ENCODE results near the gene PROCR.

The PROCR gene

DNA sequence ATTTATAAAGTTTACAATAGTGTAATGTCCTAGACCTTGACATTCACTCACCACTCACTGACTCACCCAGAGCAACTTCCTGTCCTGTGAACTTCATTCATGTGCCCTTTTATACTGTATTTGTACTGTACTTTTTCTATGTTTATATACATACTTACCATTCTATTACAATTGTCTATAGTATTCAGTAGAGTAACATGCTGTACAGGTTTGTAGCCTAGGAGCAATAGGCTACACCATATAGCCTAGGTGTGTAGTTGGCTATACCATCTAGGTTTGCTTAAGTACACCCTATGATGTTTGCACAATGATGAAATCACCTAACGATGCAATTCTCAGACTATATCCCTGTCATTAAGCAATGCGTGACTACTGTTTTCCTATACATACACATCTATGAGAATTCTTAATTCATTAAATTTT is 42.2 kb upstream of the PROCR start:
- peak; percentile 61; the same call in 2 of the 3 replicates for ATAC-seq
- TF ChIP-seq ZNF70 (CRISPR knock-in tag; IDR thresholded peaks at IDR 0.05) (no peak), RARB (CRISPR knock-in tag; IDR thresholded peaks at IDR 0.05) (no peak), ZFP3 (CRISPR knock-in tag; IDR thresholded peaks at IDR 0.05) (no peak), ZNF8 (CRISPR knock-in tag; IDR thresholded peaks at IDR 0.05) (no peak), ZNF565 (CRISPR knock-in tag; conservative IDR thresholded peaks at IDR 0.05; ENCODE audit: low read depth) (no peak), SNAI2 (CRISPR knock-in tag; IDR thresholded peaks at IDR 0.05) (no peak), ARNTL (CRISPR knock-in tag; IDR thresholded peaks at IDR 0.05; ENCODE audit: borderline replicate concordance, low read depth) (no peak), ISL1 (CRISPR knock-in tag; IDR thresholded peaks at IDR 0.05) (no peak), ZC3H10 (CRISPR knock-in tag; IDR thresholded peaks at IDR 0.05) (no peak), OSR1 (CRISPR knock-in tag; IDR thresholded peaks at IDR 0.05) (no peak), TCF4 (CRISPR knock-in tag; IDR thresholded peaks at IDR 0.05; ENCODE audit: borderline replicate concordance) (no peak)
- TF ChIP-seq, protein P1, sequence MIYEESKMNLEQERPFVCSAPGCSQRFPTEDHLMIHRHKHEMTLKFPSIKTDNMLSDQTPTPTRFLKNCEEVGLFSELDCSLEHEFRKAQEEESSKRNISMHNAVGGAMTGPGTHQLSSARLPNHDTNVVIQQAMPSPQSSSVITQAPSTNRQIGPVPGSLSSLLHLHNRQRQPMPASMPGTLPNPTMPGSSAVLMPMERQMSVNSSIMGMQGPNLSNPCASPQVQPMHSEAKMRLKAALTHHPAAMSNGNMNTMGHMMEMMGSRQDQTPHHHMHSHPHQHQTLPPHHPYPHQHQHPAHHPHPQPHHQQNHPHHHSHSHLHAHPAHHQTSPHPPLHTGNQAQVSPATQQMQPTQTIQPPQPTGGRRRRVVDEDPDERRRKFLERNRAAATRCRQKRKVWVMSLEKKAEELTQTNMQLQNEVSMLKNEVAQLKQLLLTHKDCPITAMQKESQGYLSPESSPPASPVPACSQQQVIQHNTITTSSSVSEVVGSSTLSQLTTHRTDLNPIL (CRISPR knock-in tag; IDR thresholded peaks at IDR 0.05; ENCODE audit: low read depth) = no peak
- TF ChIP-seq, protein P2, sequence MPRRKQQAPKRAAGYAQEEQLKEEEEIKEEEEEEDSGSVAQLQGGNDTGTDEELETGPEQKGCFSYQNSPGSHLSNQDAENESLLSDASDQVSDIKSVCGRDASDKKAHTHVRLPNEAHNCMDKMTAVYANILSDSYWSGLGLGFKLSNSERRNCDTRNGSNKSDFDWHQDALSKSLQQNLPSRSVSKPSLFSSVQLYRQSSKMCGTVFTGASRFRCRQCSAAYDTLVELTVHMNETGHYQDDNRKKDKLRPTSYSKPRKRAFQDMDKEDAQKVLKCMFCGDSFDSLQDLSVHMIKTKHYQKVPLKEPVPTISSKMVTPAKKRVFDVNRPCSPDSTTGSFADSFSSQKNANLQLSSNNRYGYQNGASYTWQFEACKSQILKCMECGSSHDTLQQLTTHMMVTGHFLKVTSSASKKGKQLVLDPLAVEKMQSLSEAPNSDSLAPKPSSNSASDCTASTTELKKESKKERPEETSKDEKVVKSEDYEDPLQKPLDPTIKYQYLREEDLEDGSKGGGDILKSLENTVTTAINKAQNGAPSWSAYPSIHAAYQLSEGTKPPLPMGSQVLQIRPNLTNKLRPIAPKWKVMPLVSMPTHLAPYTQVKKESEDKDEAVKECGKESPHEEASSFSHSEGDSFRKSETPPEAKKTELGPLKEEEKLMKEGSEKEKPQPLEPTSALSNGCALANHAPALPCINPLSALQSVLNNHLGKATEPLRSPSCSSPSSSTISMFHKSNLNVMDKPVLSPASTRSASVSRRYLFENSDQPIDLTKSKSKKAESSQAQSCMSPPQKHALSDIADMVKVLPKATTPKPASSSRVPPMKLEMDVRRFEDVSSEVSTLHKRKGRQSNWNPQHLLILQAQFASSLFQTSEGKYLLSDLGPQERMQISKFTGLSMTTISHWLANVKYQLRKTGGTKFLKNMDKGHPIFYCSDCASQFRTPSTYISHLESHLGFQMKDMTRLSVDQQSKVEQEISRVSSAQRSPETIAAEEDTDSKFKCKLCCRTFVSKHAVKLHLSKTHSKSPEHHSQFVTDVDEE (CRISPR knock-in tag; IDR thresholded peaks at IDR 0.05) = no peak
- TF ChIP-seq, protein P3, sequence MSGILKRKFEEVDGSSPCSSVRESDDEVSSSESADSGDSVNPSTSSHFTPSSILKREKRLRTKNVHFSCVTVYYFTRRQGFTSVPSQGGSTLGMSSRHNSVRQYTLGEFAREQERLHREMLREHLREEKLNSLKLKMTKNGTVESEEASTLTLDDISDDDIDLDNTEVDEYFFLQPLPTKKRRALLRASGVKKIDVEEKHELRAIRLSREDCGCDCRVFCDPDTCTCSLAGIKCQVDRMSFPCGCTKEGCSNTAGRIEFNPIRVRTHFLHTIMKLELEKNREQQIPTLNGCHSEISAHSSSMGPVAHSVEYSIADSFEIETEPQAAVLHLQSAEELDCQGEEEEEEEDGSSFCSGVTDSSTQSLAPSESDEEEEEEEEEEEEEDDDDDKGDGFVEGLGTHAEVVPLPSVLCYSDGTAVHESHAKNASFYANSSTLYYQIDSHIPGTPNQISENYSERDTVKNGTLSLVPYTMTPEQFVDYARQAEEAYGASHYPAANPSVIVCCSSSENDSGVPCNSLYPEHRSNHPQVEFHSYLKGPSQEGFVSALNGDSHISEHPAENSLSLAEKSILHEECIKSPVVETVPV (CRISPR knock-in tag; IDR thresholded peaks at IDR 0.05) = no peak
- TF ChIP-seq, protein P4, sequence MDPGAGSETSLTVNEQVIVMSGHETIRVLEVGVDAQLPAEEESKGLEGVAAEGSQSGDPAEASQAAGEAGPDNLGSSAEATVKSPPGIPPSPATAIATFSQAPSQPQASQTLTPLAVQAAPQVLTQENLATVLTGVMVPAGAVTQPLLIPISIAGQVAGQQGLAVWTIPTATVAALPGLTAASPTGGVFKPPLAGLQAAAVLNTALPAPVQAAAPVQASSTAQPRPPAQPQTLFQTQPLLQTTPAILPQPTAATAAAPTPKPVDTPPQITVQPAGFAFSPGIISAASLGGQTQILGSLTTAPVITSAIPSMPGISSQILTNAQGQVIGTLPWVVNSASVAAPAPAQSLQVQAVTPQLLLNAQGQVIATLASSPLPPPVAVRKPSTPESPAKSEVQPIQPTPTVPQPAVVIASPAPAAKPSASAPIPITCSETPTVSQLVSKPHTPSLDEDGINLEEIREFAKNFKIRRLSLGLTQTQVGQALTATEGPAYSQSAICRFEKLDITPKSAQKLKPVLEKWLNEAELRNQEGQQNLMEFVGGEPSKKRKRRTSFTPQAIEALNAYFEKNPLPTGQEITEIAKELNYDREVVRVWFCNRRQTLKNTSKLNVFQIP (CRISPR knock-in tag; IDR thresholded peaks at IDR 0.05; ENCODE audit: borderline replicate concordance, low read depth) = no peak

DNA sequence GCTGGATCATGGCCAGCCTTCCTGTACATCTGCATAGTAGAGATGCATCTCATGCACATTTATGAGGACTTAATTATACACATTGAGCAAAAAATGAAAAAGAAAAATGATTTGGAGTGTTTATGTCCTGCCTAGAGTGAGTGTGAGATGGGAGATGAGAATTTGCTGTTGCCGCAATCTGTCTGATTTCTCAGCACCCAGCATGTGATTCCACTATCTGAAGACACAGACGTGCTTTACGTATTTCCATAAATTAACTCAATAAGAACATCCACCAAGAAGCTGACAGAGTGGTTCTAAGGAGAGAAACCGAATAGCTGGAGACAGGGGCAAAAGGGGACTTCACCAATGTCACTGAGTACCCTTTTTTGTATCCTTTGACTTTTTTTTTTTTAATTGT is 39.9 kb upstream of the PROCR start:
- TF ChIP-seq TCF4 (CRISPR knock-in tag; IDR thresholded peaks at IDR 0.05; ENCODE audit: borderline replicate concordance) (no peak), ZFP30 (CRISPR knock-in tag; IDR thresholded peaks at IDR 0.05) (no peak), ZNF8 (CRISPR knock-in tag; IDR thresholded peaks at IDR 0.05) (no peak), BACH2 (CRISPR knock-in tag; IDR thresholded peaks at IDR 0.05; ENCODE audit: borderline replicate concordance) (no peak), OSR1 (CRISPR knock-in tag; IDR thresholded peaks at IDR 0.05) (no peak), ZC3H10 (CRISPR knock-in tag; IDR thresholded peaks at IDR 0.05) (no peak), CSDC2 (CRISPR knock-in tag; IDR thresholded peaks at IDR 0.05) (no peak), ISL1 (CRISPR knock-in tag; IDR thresholded peaks at IDR 0.05) (no peak), ZNF565 (CRISPR knock-in tag; conservative IDR thresholded peaks at IDR 0.05; ENCODE audit: low read depth) (no peak)
- TF ChIP-seq, protein P3 (CRISPR knock-in tag; IDR thresholded peaks at IDR 0.05) = no peak
- TF ChIP-seq, protein P5, sequence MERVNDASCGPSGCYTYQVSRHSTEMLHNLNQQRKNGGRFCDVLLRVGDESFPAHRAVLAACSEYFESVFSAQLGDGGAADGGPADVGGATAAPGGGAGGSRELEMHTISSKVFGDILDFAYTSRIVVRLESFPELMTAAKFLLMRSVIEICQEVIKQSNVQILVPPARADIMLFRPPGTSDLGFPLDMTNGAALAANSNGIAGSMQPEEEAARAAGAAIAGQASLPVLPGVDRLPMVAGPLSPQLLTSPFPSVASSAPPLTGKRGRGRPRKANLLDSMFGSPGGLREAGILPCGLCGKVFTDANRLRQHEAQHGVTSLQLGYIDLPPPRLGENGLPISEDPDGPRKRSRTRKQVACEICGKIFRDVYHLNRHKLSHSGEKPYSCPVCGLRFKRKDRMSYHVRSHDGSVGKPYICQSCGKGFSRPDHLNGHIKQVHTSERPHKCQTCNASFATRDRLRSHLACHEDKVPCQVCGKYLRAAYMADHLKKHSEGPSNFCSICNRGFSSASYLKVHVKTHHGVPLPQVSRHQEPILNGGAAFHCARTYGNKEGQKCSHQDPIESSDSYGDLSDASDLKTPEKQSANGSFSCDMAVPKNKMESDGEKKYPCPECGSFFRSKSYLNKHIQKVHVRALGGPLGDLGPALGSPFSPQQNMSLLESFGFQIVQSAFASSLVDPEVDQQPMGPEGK (CRISPR knock-in tag; IDR thresholded peaks at IDR 0.05; ENCODE audit: borderline replicate concordance) = no peak
- no peak for ATAC-seq

DNA sequence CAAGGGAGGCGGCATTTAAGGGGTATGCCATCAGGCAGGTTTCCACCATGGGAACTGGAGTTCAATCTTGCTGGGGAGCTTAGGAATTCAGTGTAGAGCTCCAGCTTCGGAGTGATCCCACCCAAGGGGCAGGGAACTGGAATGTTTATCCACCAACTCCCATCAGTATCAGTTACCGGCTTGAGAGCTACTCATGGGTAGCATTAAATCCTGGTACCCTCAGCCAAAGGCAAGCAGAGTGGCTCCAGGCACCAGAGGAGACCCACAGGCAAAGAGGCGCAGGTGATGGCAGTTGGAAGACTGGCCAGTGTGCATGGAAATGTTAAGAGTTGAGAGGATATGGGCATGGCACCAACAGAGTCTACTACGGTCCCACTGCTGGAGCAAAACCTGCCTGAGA is 38.8 kb upstream of the PROCR start:
- no peak for TF ChIP-seq SNAI2 (CRISPR knock-in tag; IDR thresholded peaks at IDR 0.05)
- no peak for TF ChIP-seq ZNF565 (CRISPR knock-in tag; conservative IDR thresholded peaks at IDR 0.05; ENCODE audit: low read depth)
- TF ChIP-seq, protein P1 (CRISPR knock-in tag; IDR thresholded peaks at IDR 0.05; ENCODE audit: low read depth) = no peak
- TF ChIP-seq ZNF70 (CRISPR knock-in tag; IDR thresholded peaks at IDR 0.05) = no peak
- no peak for TF ChIP-seq TCF4 (CRISPR knock-in tag; IDR thresholded peaks at IDR 0.05; ENCODE audit: borderline replicate concordance)
- no peak for TF ChIP-seq ISL1 (CRISPR knock-in tag; IDR thresholded peaks at IDR 0.05)
- TF ChIP-seq PPARA (CRISPR knock-in tag; IDR thresholded peaks at IDR 0.05; ENCODE audit: borderline replicate concordance) = no peak
- no peak for TF ChIP-seq ARNTL (CRISPR knock-in tag; IDR thresholded peaks at IDR 0.05; ENCODE audit: borderline replicate concordance, low read depth)
- no peak for ATAC-seq
